Peyer's patch (tissue), 4 donors: Measurements from ENCODE around the gene MIPEP.

Experiments used
- POLR2A ChIP-seq, 2 donors: fragments of 450-650 bp; IDR thresholded peaks; one replicate each; pipeline ENCODE4 v1.5.1; 2017; ENCODE audit warnings: antibody characterized with exemption in 2 of 2, mild to moderate bottlenecking in 2 of 2, moderate library complexity in 2 of 2
- TF ChIP-seq, protein P1 (sequence below), 6 experiments: fragments of 450-650 bp in 4 of 6; fragments of 200-600 bp in 2 of 6; sonication (generic) in 1 of 6; IDR thresholded peaks; one replicate each; pipeline ENCODE4 v1.5.1; 2017 to 2019; ENCODE audit warnings: antibody characterized with exemption in 6 of 6, mild to moderate bottlenecking in 3 of 6, moderate library complexity in 1 of 6

DNA sequence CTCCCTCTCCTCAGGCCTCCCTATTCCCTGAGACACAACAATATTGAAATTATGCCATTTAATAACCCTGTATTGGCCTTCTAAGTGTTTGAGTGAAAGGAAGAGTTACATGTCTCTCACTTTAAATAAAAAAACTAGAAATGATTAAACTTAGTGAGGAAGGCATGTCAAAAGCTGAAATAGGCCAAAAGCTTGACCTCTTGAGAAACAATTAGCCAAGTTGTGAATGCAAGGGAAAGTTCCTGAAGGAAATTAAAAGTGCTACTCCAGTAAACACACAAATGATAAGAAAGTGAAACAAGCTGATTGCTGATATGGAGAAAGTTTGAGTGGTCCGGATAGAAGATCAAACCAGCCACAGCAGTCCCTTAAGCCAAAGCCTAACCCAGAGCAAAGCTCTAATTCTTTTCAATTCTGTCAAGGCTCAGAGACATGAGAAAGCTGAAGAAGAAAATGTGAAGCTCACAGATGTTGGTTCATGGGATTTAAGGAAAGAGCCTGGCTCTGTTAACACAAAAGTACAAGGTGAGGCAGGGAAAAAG, 191.4 kb downstream of the MIPEP start:
- TF ChIP-seq, protein P1, sequence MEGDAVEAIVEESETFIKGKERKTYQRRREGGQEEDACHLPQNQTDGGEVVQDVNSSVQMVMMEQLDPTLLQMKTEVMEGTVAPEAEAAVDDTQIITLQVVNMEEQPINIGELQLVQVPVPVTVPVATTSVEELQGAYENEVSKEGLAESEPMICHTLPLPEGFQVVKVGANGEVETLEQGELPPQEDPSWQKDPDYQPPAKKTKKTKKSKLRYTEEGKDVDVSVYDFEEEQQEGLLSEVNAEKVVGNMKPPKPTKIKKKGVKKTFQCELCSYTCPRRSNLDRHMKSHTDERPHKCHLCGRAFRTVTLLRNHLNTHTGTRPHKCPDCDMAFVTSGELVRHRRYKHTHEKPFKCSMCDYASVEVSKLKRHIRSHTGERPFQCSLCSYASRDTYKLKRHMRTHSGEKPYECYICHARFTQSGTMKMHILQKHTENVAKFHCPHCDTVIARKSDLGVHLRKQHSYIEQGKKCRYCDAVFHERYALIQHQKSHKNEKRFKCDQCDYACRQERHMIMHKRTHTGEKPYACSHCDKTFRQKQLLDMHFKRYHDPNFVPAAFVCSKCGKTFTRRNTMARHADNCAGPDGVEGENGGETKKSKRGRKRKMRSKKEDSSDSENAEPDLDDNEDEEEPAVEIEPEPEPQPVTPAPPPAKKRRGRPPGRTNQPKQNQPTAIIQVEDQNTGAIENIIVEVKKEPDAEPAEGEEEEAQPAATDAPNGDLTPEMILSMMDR (IDR thresholded peaks at IDR 0.05) = no peak
- no peak for TF ChIP-seq POLR2A (IDR thresholded peaks at IDR 0.05)
